RWPE2 (cell line): ENCODE results near the gene LSM4.
A peak's percentile ranks its signal among the peaks of the same experiment; 100 is the strongest.

Experiments used
- ATAC-seq: fragments of 200-7000 bp; cut with Tn5 transposase; 3 replicates; pipeline ENCODE4 v1.9.1; 2021; ENCODE audit warnings: low read depth
- DNase-seq: peaks from one replicate; pipeline ENCODE4 v3.0.0-alpha.2; 2020; ENCODE audit warnings: low spot score
- H3K27ac ChIP-seq: fragments of 450-650 bp; 2 replicates; pipeline ENCODE4 v1.5.1; 2017; ENCODE audit warnings: mild to moderate bottlenecking; ENCODE audit not compliant: poor library complexity, severe bottlenecking
- H3K27me3 ChIP-seq: fragments of 250-450 bp; sonication (Bioruptor Pico); 2 replicates; pipeline ENCODE4 v1.5.1; 2021; ENCODE audit warnings: mild to moderate bottlenecking, moderate library complexity; ENCODE audit not compliant: insufficient read depth, poor library complexity, severe bottlenecking
- H3K36me3 ChIP-seq: fragments of 250-450 bp; sonication (Bioruptor Pico); 2 replicates; pipeline ENCODE4 v1.5.1; 2020; ENCODE audit warnings: low read depth, mild to moderate bottlenecking, moderate library complexity
- H3K4me1 ChIP-seq: fragments of 250-450 bp; sonication (Bioruptor Pico); 2 replicates; pipeline ENCODE4 v1.5.1; 2021; ENCODE audit warnings: mild to moderate bottlenecking, moderate library complexity; ENCODE audit not compliant: insufficient read depth, poor library complexity, severe bottlenecking
- H3K4me3 ChIP-seq: fragments of 250-450 bp; sonication (Bioruptor Pico); 2 replicates; pipeline ENCODE4 v1.5.1; 2021; ENCODE audit warnings: mild to moderate bottlenecking, moderate library complexity; ENCODE audit not compliant: severe bottlenecking
- H3K9me3 ChIP-seq: fragments of 250-450 bp; sonication (Bioruptor Pico); 2 replicates; pipeline ENCODE4 v1.5.1; 2021; ENCODE audit warnings: mild to moderate bottlenecking, moderate library complexity; ENCODE audit not compliant: severe bottlenecking
- TF ChIP-seq, protein P1 (sequence below): fragments of 450-650 bp; IDR thresholded peaks from one replicate; pipeline ENCODE4 v1.5.1; 2017; ENCODE audit warnings: mild to moderate bottlenecking, moderate library complexity; ENCODE audit not compliant: poor library complexity, severe bottlenecking

LSM4 gene

DNA sequence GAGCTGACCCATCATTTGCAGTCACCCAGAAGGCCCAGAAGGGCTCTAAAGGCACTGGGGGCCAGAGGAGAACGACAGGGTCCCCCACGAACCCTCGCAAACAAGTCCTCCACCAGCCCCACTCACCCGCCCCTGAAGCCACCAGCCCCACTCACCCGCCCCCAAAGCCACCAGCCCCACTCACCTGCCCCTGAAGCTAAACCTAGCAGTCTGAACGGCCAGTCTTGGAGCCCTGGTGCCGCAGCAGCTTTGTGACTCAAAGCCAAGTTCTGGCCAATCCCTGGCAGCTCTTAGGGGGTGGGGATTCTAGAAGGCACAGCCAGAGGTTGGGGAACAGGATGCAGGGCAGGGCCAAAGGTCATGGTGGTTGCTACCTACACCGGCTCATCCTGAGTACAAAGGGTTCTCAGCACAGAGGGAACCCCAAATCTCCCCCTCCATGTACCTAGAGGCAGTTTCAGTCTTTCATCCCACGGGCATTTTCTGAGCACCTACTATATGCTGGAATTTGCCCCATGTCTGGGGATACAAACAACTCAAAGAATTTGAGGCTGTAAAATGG is 48.6 kb downstream of the LSM4 start, which contains the start of gene IQCN:
Gene IQCN, minus strand, starts transcription at position 234 of the 562 bp plus-strand sequence. CDS start 4,974 bp downstream, outside the sequence.
- ATAC-seq = peak; percentile 13; the same call in 2 of the 3 replicates
- DNase-seq = no peak
- H3K9me3 ChIP-seq = no peaks in the 10 kb centered on the region
- TF ChIP-seq, protein P1, sequence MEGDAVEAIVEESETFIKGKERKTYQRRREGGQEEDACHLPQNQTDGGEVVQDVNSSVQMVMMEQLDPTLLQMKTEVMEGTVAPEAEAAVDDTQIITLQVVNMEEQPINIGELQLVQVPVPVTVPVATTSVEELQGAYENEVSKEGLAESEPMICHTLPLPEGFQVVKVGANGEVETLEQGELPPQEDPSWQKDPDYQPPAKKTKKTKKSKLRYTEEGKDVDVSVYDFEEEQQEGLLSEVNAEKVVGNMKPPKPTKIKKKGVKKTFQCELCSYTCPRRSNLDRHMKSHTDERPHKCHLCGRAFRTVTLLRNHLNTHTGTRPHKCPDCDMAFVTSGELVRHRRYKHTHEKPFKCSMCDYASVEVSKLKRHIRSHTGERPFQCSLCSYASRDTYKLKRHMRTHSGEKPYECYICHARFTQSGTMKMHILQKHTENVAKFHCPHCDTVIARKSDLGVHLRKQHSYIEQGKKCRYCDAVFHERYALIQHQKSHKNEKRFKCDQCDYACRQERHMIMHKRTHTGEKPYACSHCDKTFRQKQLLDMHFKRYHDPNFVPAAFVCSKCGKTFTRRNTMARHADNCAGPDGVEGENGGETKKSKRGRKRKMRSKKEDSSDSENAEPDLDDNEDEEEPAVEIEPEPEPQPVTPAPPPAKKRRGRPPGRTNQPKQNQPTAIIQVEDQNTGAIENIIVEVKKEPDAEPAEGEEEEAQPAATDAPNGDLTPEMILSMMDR = no peak
- peaks cover 14% of the 10 kb centered on the region for H3K4me1 ChIP-seq
- peak within 1 kb of the TSS; percentile 63 for H3K27ac ChIP-seq
- H3K36me3 ChIP-seq = peaks cover 10% of the 10 kb centered on the region
- no peaks in the 10 kb centered on the region for H3K27me3 ChIP-seq
- H3K4me3 ChIP-seq = no peak within 1 kb of the TSS

DNA sequence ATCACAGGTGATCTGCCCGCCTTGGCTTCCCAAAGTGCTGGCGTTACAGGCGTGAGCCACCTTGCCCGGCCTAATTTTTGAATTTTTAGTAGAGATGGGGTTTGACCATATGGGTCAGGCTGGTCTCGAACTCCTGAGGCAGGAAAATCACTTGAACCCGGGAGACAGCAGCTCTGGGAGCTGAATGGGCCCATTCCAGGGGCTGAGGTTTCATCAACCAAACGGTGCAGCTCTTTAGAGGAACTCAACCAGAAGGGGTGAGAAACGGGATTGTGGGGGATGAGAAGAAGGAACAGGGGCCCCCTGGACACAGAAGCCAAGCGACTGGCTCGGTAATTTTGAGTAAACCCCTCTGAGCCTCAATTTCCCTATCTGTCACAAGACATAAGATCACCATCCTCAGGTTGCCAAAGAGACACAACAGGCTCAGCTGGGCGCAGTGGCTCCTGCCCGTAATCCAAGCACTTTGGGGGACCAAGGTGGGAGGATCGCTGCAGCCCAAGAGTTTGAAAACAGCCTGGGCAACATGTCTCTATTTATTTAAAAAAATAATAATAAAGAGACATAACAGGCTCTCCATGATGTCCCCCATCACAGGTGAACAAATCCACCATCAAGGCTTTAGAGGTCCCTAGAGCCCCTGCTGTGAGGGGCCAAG is 49.2 kb downstream of the LSM4 start:
- no peak for ATAC-seq
- peaks cover 14% of the 10 kb centered on the region for H3K4me1 ChIP-seq
- no peak overlapping the region for H3K4me3 ChIP-seq
- TF ChIP-seq, protein P1 = no peak
- H3K27me3 ChIP-seq = no peaks in the 10 kb centered on the region
- no peaks in the 10 kb centered on the region for H3K9me3 ChIP-seq
- DNase-seq = no peak
- peak overlapping the region; percentile 63 for H3K27ac ChIP-seq
- peaks cover 5% of the 10 kb centered on the region for H3K36me3 ChIP-seq

DNA sequence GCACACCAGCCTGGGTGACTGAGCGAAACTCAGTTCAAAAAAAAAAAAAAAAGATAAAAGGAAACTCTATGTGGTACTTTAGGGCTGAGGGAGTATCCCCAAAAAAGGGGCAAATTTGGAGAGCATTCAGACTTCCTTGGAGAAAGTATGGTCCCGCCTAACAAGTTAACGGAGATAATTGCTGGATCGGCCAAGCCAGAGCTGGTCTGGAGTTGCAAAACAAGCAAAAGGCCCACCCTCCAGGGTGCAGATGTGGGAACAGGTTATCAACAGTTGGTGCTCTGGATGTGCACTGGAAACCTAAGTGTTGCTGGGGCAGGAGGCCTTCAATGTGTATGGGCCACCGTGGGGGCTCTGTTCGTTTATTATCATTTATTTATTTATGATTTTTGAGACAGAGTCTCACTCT is 51.4 kb downstream of the LSM4 start:
- DNase-seq (no peak), ATAC-seq (no peak)
- Histone ChIP-seq H3K27ac (no peak overlapping the region), H3K4me3 (no peak overlapping the region), H3K4me1 (peaks cover 14% of the 10 kb centered on the region), H3K36me3 (no peaks in the 10 kb centered on the region), H3K27me3 (no peaks in the 10 kb centered on the region), H3K9me3 (no peaks in the 10 kb centered on the region)
- TF ChIP-seq, protein P1 = no peak

DNA sequence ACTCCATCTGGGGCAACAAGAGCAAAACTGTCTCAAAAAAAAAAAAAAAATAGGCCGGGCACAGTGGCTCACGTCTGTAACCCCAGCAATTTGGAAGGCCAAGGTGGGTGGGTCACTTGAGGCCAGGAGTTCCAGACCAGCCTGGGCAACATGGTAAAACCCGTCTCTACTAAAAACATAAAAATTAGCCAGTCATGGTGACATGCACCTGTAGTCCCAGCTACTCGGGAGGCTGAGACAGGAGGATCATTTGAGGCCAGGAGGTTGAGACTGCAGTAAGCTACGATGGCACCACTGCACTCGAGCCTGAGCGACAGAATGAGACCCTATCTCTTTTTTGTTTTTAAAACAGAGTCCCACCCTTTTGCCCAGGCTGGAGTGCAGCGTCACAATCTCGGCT is 52.5 kb downstream of the LSM4 start:
- TF ChIP-seq, protein P1 = no peak
- Histone ChIP-seq H3K27me3 (no peaks in the 10 kb centered on the region), H3K9me3 (no peaks in the 10 kb centered on the region), H3K4me3 (no peak overlapping the region), H3K4me1 (peaks cover 11% of the 10 kb centered on the region), H3K27ac (no peak overlapping the region), H3K36me3 (no peaks in the 10 kb centered on the region)
- no peak for DNase-seq
- no peak for ATAC-seq

DNA sequence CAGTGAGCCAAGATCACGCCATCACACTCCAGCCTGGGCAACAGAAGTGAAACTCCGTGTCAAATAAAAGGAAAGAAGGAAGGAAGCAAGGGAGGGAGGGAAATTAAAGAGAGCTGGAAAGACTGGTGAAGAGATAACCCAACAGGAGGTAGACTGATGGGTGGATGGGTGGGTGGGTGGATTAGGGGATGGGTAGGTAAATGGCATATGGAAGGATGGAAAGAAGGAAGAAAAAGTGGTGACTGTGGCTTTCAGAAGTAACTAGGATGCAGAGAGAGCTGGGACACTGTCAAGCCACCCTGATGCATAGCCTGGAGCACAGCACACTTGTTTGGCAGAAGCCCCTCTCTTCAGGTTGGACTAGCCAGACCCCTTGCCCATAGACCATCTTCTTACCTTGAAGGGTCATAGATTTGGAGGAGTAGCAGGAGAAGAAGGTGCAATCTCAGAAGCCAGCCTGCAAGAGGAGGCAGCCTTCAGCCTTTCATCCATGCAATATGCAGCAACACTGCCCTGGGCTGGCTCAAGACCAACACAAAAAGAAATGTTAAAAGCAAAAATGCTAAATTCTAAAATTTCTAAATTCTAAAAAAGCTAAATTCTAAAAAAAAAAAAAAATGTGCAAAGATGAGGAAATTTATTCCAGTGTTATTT is 53.7 kb downstream of the LSM4 start:
- TF ChIP-seq, protein P1 = no peak
- H3K9me3 ChIP-seq = no peaks in the 10 kb centered on the region
- H3K36me3 ChIP-seq = no peaks in the 10 kb centered on the region
- H3K4me1 ChIP-seq = no peaks in the 10 kb centered on the region
- H3K27me3 ChIP-seq = no peaks in the 10 kb centered on the region
- H3K4me3 ChIP-seq = no peak overlapping the region
- ATAC-seq (no peak), DNase-seq (no peak)
- H3K27ac ChIP-seq = no peak overlapping the region
